Right lobe of liver (tissue), 4 donors: ENCODE results near the gene DAPK1.

ENCODE experiments used
- POLR2A ChIP-seq: fragments of 450-650 bp; IDR thresholded peaks from one replicate; pipeline ENCODE4 v1.6.1; 2017; ENCODE audit warnings: antibody characterized with exemption, mild to moderate bottlenecking
- TF ChIP-seq, protein P1 (sequence below), 4 donors: fragments of 200-600 bp in 3 of 4; fragments of 450-650 bp in 1 of 4; IDR thresholded peaks; one replicate each; pipeline versions ENCODE4 v1.5.1 to v1.8.0; 2016 to 2022; ENCODE audit warnings: antibody characterized with exemption in 4 of 4, mild to moderate bottlenecking in 2 of 4
- donor health status: DM: no; HTN: no; CAD: no.
- donor health status: DM: no; HTN: no; CAD: no.
- donor health status: DM: no; HTN: yes; CAD: no.

DNA sequence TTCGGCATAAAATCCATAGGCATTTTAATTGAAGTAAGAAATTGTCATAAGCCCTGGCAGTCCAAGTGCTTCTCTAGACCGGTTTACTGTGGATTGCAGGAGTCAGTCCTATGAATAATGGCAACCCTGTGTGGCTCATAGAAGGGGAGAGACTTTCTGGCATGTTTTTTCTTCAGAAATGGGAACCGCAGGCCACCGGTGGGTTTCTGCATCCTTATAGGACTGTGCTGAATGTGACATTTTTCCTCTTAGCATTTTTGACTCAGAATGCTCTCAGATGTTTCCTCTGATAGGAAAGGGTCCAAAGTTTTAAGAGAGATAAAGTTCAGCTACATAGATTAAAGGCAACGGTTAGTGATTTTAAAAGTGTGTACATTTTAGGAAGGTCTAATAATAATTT lies 6.3 kb downstream of the DAPK1 start:
- no peak for TF ChIP-seq POLR2A
- TF ChIP-seq, protein P1, sequence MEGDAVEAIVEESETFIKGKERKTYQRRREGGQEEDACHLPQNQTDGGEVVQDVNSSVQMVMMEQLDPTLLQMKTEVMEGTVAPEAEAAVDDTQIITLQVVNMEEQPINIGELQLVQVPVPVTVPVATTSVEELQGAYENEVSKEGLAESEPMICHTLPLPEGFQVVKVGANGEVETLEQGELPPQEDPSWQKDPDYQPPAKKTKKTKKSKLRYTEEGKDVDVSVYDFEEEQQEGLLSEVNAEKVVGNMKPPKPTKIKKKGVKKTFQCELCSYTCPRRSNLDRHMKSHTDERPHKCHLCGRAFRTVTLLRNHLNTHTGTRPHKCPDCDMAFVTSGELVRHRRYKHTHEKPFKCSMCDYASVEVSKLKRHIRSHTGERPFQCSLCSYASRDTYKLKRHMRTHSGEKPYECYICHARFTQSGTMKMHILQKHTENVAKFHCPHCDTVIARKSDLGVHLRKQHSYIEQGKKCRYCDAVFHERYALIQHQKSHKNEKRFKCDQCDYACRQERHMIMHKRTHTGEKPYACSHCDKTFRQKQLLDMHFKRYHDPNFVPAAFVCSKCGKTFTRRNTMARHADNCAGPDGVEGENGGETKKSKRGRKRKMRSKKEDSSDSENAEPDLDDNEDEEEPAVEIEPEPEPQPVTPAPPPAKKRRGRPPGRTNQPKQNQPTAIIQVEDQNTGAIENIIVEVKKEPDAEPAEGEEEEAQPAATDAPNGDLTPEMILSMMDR (IDR thresholded peaks at IDR 0.05) = no peak
